ENCODE results near the gene SLC2A4RG.

Gene SLC2A4RG

DNA sequence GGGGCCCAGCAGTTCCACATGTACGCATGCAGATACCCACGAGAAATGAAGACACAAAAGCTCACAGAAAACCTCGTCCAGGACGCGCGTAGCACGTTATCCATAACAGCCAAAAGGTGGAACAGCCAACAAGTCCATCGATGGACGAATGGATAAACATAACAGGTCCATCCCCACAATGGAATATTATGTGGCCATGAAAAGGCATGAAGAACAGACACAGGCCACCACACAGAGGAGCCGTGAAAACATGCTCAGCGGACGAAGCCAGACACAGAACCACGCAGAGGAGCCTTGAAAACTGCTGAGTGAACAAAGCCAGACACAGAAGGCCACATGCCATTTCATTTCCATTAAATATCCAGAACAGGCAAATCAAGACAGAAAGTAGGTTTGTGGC, 38.0 kb downstream of the SLC2A4RG start:
- no peak overlapping the region for H3K4me3 ChIP-seq (ENCODE audit: low read depth, low read length)
- no peak for DNase-seq (ENCODE audit: low read depth)
- TF ChIP-seq, protein P1, sequence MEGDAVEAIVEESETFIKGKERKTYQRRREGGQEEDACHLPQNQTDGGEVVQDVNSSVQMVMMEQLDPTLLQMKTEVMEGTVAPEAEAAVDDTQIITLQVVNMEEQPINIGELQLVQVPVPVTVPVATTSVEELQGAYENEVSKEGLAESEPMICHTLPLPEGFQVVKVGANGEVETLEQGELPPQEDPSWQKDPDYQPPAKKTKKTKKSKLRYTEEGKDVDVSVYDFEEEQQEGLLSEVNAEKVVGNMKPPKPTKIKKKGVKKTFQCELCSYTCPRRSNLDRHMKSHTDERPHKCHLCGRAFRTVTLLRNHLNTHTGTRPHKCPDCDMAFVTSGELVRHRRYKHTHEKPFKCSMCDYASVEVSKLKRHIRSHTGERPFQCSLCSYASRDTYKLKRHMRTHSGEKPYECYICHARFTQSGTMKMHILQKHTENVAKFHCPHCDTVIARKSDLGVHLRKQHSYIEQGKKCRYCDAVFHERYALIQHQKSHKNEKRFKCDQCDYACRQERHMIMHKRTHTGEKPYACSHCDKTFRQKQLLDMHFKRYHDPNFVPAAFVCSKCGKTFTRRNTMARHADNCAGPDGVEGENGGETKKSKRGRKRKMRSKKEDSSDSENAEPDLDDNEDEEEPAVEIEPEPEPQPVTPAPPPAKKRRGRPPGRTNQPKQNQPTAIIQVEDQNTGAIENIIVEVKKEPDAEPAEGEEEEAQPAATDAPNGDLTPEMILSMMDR (IDR thresholded peaks at IDR 0.05; ENCODE audit: insufficient read depth, low read depth, low read length, missing control alignments), result no peak

DNA sequence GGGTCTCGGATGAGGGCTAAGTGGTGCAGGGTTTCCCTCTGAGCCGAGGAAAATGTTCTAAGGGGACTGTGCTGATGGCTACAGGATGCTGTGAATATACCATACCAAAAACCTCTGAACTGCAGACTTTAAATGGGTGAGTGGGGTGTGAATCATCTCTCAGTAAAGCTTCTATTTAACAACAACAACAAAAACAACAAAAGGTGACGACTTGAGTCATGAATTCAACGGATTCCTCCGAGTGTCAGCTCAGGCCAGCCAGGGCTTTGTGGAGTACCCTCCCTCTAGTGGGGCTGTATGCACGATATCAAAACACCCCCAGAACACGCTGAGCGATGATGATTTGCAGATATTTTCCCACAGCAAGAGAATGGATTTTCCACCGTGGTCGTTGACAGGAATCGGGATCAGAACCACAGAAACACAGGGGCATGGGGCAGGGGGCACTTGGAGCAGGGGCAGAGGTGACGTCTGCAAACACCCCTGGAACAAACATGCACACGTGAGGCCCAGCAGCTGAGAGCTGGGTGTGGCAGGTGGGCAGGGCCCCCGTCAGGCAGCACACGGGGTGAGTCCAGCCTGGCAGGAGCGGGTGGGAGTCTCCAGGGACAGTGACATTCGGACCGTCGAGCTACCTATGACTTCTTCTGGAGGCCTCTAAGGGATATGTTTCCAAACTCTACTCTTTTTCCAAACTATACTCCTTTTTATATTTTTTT, 38.6 kb downstream of the SLC2A4RG start:
- no peak for DNase-seq (ENCODE audit: low read depth)
- H3K4me3 ChIP-seq (ENCODE audit: low read depth, low read length), result no peak overlapping the region
- TF ChIP-seq, protein P1 (IDR thresholded peaks at IDR 0.05; ENCODE audit: insufficient read depth, low read depth, low read length, missing control alignments), result no peak

DNA sequence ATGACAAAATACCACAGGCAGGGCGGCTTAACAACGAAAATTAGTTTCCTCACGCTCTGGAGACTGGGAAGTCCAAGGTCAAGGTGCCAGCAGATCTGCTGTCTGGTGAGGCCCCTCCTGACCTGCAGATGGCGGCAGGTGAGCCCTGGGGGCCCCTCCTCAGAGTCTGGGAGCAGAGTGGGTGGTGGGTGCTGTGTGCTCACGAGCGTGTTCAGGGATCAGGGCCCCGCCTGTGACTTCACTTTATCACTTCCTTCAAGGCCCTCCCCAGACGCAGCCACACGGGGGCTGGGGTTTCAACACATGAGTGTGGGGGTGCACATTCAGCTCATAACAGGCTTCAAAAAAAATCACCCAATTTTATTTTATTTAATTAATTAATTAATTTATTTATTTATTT, 39.3 kb downstream of the SLC2A4RG start:
- no peak for DNase-seq (ENCODE audit: low read depth)
- TF ChIP-seq, protein P1 (IDR thresholded peaks at IDR 0.05; ENCODE audit: insufficient read depth, low read depth, low read length, missing control alignments), result no peak
- H3K4me3 ChIP-seq (ENCODE audit: low read depth, low read length), result no peak overlapping the region

DNA sequence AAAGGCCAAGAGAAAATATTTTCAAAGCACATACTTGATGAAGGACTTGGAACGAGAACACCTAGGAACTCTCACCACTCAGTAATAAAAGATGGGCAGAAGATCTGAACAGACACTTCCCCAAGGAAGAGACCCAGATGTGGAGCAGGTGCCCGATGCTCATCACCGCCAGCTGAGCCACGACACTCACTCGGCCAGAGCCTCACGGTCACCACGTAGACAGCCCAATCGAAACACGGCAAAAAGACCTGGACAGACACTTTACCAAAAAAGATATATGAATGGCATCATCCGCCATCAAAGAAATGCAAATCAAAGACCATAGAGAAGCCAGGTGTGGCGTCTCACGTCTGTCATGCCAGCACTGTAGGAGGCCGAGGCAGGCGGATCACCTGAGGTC, 41.6 kb downstream of the SLC2A4RG start:
- H3K4me3 ChIP-seq (ENCODE audit: low read depth, low read length), result no peak overlapping the region
- DNase-seq (ENCODE audit: low read depth), result no peak
- TF ChIP-seq, protein P1 (IDR thresholded peaks at IDR 0.05; ENCODE audit: insufficient read depth, low read depth, low read length, missing control alignments), result no peak

DNA sequence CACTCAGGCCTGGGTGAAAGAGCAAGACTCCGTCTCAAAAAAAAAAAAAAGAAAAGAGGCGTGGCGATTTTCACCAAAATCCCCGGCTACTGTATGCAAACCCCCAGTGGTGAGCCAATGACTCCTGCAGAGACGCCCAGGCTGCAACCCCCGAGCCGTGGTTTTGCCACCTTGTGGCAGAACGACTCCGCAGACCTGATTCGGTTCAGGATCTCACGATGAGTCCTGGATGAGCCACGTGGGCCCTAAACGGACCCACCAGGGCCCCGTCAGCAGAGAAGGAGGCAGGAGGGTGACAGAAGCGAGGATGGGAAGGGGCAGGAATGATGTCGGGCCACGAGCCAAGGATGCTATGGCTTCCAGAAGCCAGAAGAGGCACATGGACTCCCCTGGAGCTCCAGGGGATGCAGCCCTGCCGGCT, 42.5 kb downstream of the SLC2A4RG start:
- peak; percentile 83 for DNase-seq (ENCODE audit: low read depth)
- TF ChIP-seq, protein P1 (IDR thresholded peaks at IDR 0.05; ENCODE audit: insufficient read depth, low read depth, low read length, missing control alignments), result peak; percentile 25
- no peak overlapping the region for H3K4me3 ChIP-seq (ENCODE audit: low read depth, low read length)

DNA sequence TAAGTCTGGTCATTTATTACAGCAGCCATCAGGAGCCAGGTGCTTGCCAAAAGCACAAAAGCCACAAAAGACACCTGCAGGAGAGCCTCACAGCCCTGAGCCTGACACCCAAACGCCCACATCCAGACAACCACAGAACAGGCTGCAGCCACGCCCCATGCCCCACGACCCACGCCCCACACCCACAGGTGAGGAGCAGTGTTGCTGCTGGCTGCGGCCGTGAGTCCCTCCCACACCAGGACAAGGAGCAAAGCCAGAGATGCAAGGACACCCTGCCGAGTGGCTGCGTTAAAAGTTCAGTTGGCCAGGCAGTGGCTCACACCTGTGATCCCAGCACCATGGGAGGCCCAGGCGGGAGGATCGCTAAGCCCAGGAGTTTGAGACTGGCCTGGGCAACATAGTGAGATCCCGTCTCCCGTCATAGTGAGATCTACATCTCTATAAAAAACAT, 43.0 kb downstream of the SLC2A4RG start:
- TF ChIP-seq, protein P1 (IDR thresholded peaks at IDR 0.05; ENCODE audit: insufficient read depth, low read depth, low read length, missing control alignments), result no peak
- DNase-seq (ENCODE audit: low read depth), result no peak
- no peak overlapping the region for H3K4me3 ChIP-seq (ENCODE audit: low read depth, low read length)

DNA sequence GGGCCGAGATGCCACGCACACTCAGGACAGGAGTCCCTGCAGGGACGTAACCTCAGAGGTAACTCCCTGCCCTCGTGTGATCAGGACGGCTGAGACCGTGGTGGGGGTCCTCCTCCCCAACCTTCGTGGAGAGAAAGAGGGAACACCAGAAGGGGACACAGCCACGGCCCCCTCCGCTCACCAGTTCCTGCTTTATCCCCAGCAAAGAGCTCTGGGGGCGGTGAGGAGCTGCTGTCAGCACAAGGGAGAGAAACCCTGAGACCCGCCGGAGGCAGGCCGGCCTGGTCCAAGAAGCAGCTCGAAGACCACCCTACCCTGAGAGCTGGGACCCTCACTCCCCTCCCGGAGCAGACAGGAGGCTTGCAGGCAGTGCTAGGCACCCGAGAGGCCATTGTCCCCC, 44.4 kb downstream of the SLC2A4RG start:
- no peak for DNase-seq (ENCODE audit: low read depth)
- H3K4me3 ChIP-seq (ENCODE audit: low read depth, low read length), result no peak overlapping the region
- TF ChIP-seq, protein P1 (IDR thresholded peaks at IDR 0.05; ENCODE audit: insufficient read depth, low read depth, low read length, missing control alignments), result no peak

All from GM12865 (cell line).